Ramos (cell line): ENCODE data around the gene GRID1.

Source experiments
- in situ Hi-C: fragments of 300-500 bp; cut with MboI; formaldehyde crosslinking; loops from one replicate; pipeline ENCODE4 v1.14.3; 2022; ENCODE audit warnings: low sequenced_read_pairs; ENCODE audit not compliant: unreplicated experiment

Gene GRID1

GRCh38 chr10:86164174-86164774, 202.3 kb downstream of the GRID1 start:
- in situ Hi-C loops: no loop called here

GRCh38 chr10:86163522-86164173, 202.9 kb downstream of the GRID1 start:
- in situ Hi-C loops: no loop called here

GRCh38 chr10:86162696-86163400, 203.7 kb downstream of the GRID1 start:
- in situ Hi-C loops: no loop called here

GRCh38 chr10:86162036-86162435, 204.6 kb downstream of the GRID1 start:
- in situ Hi-C loops: no loop called here

GRCh38 chr10:86160890-86161585, 205.6 kb downstream of the GRID1 start:
- in situ Hi-C loops: no loop called here

GRCh38 chr10:86159797-86160196, 206.8 kb downstream of the GRID1 start:
- in situ Hi-C loops: no loop called here

- in situ Hi-C loops: no loop called here
Observed at GRCh38 chr10:86155054-86155921, 211.3 kb downstream of the GRID1 start.

- in situ Hi-C loops: no loop called here
Observed at GRCh38 chr10:86153751-86154150, 212.8 kb downstream of the GRID1 start.

- in situ Hi-C loops: no loop called here
Observed at GRCh38 chr10:86152911-86153310, 213.7 kb downstream of the GRID1 start.

GRCh38 chr10:86152354-86152753, 214.2 kb downstream of the GRID1 start:
- in situ Hi-C loops: no loop called here

- in situ Hi-C loops: no loop called here
Observed at GRCh38 chr10:86151613-86152012, 215.0 kb downstream of the GRID1 start.

- in situ Hi-C loops: no loop called here
Observed at GRCh38 chr10:86149257-86149656, 217.3 kb downstream of the GRID1 start.

GRCh38 chr10:86148117-86148516, 218.5 kb downstream of the GRID1 start:
- in situ Hi-C loops: no loop called here

GRCh38 chr10:86144301-86144700, 222.3 kb downstream of the GRID1 start:
- in situ Hi-C loops: no loop called here

- in situ Hi-C loops: no loop called here
Observed at GRCh38 chr10:86141896-86142295, 224.7 kb downstream of the GRID1 start.

GRCh38 chr10:86139066-86139657, 227.4 kb downstream of the GRID1 start:
- in situ Hi-C loops: no loop called here

GRCh38 chr10:86138551-86139065, 228.0 kb downstream of the GRID1 start:
- in situ Hi-C loops: no loop called here

GRCh38 chr10:86137561-86137960, 229.0 kb downstream of the GRID1 start:
- in situ Hi-C loops: no loop called here

- in situ Hi-C loops: no loop called here
Observed at GRCh38 chr10:86136934-86137333, 229.7 kb downstream of the GRID1 start.
